A549 (cell line): ENCODE data around the gene DCAF15.

Source experiments
- EP300 ChIP-seq, 2 experiments: fragments of >200 bp; sonication (Bioruptor Twin); formaldehyde crosslinking; IDR thresholded peaks; 2 replicates in 1 of 2; 3 replicates in 1 of 2; pipeline ENCODE4 v1.6.1; 2016 to 2017
- FOSL2 ChIP-seq, 2 experiments: fragments of 450-650 bp in 1 of 2; fragments of >200 bp in 1 of 2; sonication (Bioruptor Twin) in 1 of 2; formaldehyde crosslinking; IDR thresholded peaks; 2 replicates each; pipeline versions ENCODE4 v1.5.0 to v1.6.1; 2016 to 2020; ENCODE audit warnings: mild to moderate bottlenecking in 1 of 2, moderate library complexity in 1 of 2
- MAFK ChIP-seq: fragments of 450-650 bp; IDR thresholded peaks from 2 replicates; pipeline ENCODE4 v1.6.1; 2014; ENCODE audit not compliant: partially characterized antibody
- POLR2A ChIP-seq: IDR thresholded peaks from 2 replicates; pipeline ENCODE4 v1.6.1; 2012; ENCODE audit warnings: mild to moderate bottlenecking, low read length
- RAD21 ChIP-seq, 2 experiments: fragments of >200 bp in 1 of 2; sonication (Bioruptor Twin) in 1 of 2; formaldehyde crosslinking in 1 of 2; IDR thresholded peaks in 1 of 2; conservative IDR thresholded peaks in 1 of 2; 2 replicates in 1 of 2; 3 replicates in 1 of 2; pipeline ENCODE4 v1.6.1; 2012 to 2018; ENCODE audit warnings: inconsistent platforms in 1 of 2
- RARB ChIP-seq: fragments of 250-450 bp; sonication (Bioruptor Pico); IDR thresholded peaks from 2 replicates; pipeline ENCODE4 v1.8.0; 2021; ENCODE audit warnings: mild to moderate bottlenecking, moderate library complexity
- RCOR1 ChIP-seq: fragments of 150-350 bp; IDR thresholded peaks from 2 replicates; pipeline ENCODE4 v1.6.1; 2014; ENCODE audit warnings: antibody characterized with exemption, low read length, low read depth
- SREBF2 ChIP-seq: fragments of 450-650 bp; IDR thresholded peaks from 2 replicates; pipeline ENCODE4 v1.6.1; 2014; ENCODE audit warnings: mild to moderate bottlenecking, moderate library complexity
- TP53 ChIP-seq: fragments of 250-450 bp; sonication (Bioruptor Pico); IDR thresholded peaks from 2 replicates; pipeline ENCODE4 v1.5.0; 2021; ENCODE audit warnings: mild to moderate bottlenecking, moderate library complexity
- TF ChIP-seq, protein P1 (sequence below): fragments of >200 bp; sonication (Bioruptor Twin); formaldehyde crosslinking; IDR thresholded peaks from 3 replicates; pipeline ENCODE4 v1.5.1; 2016
- TF ChIP-seq, protein P2 (sequence below): fragments of 150-350 bp; IDR thresholded peaks from 2 replicates; pipeline ENCODE4 v1.6.1; 2014; ENCODE audit warnings: low read depth, mild to moderate bottlenecking, low read length
- TF ChIP-seq, protein P3 (sequence below): fragments of >200 bp; sonication (Bioruptor Twin); formaldehyde crosslinking; IDR thresholded peaks from 2 replicates; pipeline ENCODE4 v1.6.1; 2016
- TF ChIP-seq, protein P4 (sequence below): fragments of 200-600 bp; sonication (generic); IDR thresholded peaks from 2 replicates; pipeline ENCODE4 v1.6.1; 2016; ENCODE audit warnings: antibody characterized with exemption, mild to moderate bottlenecking, moderate library complexity
- TF ChIP-seq, protein P5 (sequence below): fragments of 250-450 bp; sonication (Bioruptor Pico); IDR thresholded peaks from 2 replicates; pipeline ENCODE4 v1.5.0; 2021; ENCODE audit warnings: mild to moderate bottlenecking, moderate library complexity, borderline replicate concordance

DNA sequence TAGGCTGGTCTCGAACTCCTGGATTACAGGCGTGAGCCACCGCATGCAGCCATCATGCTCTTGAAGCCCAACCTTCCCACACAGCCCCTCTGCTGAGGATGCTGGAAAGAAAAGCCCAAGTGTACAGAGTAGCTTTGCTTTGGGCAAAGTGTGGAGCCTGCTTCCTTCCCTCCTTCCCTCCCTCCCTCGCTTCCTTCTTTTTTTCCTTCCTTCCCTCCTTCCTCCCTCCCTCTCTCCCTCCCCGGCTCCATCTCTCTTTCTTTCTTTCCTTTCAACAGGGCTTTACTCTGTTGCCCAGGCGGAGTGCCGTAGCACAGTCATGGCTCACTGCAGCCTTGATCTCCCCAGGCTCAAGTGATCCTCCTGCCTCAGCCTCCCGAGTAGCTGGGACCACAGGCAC, 43.6 kb upstream of the DCAF15 start:
- TF ChIP-seq EP300 (IDR thresholded peaks at IDR 0.05) (no peak), RCOR1 (no peak), FOSL2 (IDR thresholded peaks at IDR 0.05) (no peak), FOSL2 (CRISPR knock-in tag; IDR thresholded peaks at IDR 0.05) (no peak), POLR2A (no peak), RAD21 (conservative IDR thresholded peaks at IDR 0.05 in 1 of 2, IDR thresholded peaks at IDR 0.05 in 1 of 2) (no peak), TP53 (no peak), MAFK (no peak), RARB (CRISPR knock-in tag) (no peak), SREBF2 (no peak)
- TF ChIP-seq, protein P1, sequence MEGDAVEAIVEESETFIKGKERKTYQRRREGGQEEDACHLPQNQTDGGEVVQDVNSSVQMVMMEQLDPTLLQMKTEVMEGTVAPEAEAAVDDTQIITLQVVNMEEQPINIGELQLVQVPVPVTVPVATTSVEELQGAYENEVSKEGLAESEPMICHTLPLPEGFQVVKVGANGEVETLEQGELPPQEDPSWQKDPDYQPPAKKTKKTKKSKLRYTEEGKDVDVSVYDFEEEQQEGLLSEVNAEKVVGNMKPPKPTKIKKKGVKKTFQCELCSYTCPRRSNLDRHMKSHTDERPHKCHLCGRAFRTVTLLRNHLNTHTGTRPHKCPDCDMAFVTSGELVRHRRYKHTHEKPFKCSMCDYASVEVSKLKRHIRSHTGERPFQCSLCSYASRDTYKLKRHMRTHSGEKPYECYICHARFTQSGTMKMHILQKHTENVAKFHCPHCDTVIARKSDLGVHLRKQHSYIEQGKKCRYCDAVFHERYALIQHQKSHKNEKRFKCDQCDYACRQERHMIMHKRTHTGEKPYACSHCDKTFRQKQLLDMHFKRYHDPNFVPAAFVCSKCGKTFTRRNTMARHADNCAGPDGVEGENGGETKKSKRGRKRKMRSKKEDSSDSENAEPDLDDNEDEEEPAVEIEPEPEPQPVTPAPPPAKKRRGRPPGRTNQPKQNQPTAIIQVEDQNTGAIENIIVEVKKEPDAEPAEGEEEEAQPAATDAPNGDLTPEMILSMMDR: no peak
- TF ChIP-seq, protein P2, sequence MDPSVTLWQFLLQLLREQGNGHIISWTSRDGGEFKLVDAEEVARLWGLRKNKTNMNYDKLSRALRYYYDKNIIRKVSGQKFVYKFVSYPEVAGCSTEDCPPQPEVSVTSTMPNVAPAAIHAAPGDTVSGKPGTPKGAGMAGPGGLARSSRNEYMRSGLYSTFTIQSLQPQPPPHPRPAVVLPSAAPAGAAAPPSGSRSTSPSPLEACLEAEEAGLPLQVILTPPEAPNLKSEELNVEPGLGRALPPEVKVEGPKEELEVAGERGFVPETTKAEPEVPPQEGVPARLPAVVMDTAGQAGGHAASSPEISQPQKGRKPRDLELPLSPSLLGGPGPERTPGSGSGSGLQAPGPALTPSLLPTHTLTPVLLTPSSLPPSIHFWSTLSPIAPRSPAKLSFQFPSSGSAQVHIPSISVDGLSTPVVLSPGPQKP: no peak
- TF ChIP-seq, protein P3, sequence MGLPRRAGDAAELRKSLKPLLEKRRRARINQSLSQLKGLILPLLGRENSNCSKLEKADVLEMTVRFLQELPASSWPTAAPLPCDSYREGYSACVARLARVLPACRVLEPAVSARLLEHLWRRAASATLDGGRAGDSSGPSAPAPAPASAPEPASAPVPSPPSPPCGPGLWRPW: no peak
- TF ChIP-seq, protein P4, sequence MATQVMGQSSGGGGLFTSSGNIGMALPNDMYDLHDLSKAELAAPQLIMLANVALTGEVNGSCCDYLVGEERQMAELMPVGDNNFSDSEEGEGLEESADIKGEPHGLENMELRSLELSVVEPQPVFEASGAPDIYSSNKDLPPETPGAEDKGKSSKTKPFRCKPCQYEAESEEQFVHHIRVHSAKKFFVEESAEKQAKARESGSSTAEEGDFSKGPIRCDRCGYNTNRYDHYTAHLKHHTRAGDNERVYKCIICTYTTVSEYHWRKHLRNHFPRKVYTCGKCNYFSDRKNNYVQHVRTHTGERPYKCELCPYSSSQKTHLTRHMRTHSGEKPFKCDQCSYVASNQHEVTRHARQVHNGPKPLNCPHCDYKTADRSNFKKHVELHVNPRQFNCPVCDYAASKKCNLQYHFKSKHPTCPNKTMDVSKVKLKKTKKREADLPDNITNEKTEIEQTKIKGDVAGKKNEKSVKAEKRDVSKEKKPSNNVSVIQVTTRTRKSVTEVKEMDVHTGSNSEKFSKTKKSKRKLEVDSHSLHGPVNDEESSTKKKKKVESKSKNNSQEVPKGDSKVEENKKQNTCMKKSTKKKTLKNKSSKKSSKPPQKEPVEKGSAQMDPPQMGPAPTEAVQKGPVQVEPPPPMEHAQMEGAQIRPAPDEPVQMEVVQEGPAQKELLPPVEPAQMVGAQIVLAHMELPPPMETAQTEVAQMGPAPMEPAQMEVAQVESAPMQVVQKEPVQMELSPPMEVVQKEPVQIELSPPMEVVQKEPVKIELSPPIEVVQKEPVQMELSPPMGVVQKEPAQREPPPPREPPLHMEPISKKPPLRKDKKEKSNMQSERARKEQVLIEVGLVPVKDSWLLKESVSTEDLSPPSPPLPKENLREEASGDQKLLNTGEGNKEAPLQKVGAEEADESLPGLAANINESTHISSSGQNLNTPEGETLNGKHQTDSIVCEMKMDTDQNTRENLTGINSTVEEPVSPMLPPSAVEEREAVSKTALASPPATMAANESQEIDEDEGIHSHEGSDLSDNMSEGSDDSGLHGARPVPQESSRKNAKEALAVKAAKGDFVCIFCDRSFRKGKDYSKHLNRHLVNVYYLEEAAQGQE: no peak
- TF ChIP-seq, protein P5, sequence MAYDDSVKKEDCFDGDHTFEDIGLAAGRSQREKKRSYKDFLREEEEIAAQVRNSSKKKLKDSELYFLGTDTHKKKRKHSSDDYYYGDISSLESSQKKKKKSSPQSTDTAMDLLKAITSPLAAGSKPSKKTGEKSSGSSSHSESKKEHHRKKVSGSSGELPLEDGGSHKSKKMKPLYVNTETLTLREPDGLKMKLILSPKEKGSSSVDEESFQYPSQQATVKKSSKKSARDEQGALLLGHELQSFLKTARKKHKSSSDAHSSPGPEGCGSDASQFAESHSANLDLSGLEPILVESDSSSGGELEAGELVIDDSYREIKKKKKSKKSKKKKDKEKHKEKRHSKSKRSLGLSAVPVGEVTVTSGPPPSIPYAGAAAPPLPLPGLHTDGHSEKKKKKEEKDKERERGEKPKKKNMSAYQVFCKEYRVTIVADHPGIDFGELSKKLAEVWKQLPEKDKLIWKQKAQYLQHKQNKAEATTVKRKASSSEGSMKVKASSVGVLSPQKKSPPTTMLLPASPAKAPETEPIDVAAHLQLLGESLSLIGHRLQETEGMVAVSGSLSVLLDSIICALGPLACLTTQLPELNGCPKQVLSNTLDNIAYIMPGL (CRISPR knock-in tag): no peak
